Motor neuron (in vitro differentiated cells): ENCODE data around the gene PPFIA2. TPM values are rescaled to one million over a fixed set of nuclear protein-coding genes. Genes with fewer than 3 reads are reported as not detected.

ENCODE experiments used
- ATAC-seq, 8 experiments: fragments of 200-7000 bp; cut with Tn5 transposase; replicated peaks in 6 of 8; 2 replicates each; pipeline ENCODE4 v1.8.0; 2021; ENCODE audit warnings: mild to moderate bottlenecking in 8 of 8, moderate library complexity in 8 of 8
- H3K27ac ChIP-seq, 2 donors: fragments of 250-450 bp; sonication (Bioruptor Pico); 2 replicates each; pipeline ENCODE4 v1.9.0; 2021; ENCODE audit warnings: antibody characterized with exemption in 2 of 2, mild to moderate bottlenecking in 2 of 2, moderate library complexity in 1 of 2
- H3K4me1 ChIP-seq, 2 donors: fragments of 250-450 bp; sonication (Bioruptor Pico); replicated peaks in 1 of 2; 2 replicates each; pipeline ENCODE4 v1.6.1; 2021; ENCODE audit warnings: antibody characterized with exemption in 2 of 2, mild to moderate bottlenecking in 2 of 2, moderate library complexity in 1 of 2
- H3K4me3 ChIP-seq, 5 donors: fragments of 250-450 bp; sonication (Bioruptor Pico); 2 replicates each; pipeline ENCODE4 v1.9.0; 2021; ENCODE audit warnings: antibody characterized with exemption in 5 of 5, mild to moderate bottlenecking in 5 of 5, moderate library complexity in 4 of 5
- WGBS, 10 experiments: fragments of 450-650 bp; shearing (Covaris generic); methylation state at CpG; one replicate each; pipeline ENCODE4 v1.0.0; 2022; 5-methylcytosine and 5-hydroxymethylcytosine counted together
- in situ Hi-C, 9 experiments: fragments of 400-800 bp; cut with MboI; loops; one replicate each; pipeline ENCODE4 v1.15.0; 2021; ENCODE audit warnings: low sequenced_read_pairs in 9 of 9, low pct_unique_long_range_greater_than_20kb in 2 of 9; ENCODE audit not compliant: unreplicated experiment in 9 of 9
- total RNA-seq, 8 experiments: library from RNA; unstranded; fragments of 300-600 nt; gene quantifications; 2 replicates each; pipeline versions ENCODE4 v1.2.3 to v1.2.4, GENCODE V29; 2022

The PPFIA2 gene
- total RNA-seq, 8 experiments from 2014 or later, result 8.0 to 65.2 (median 39.1) TPM

- in situ Hi-C loops, result no loop called here
- Histone ChIP-seq H3K4me1 (no peaks in the 10 kb centered on the region), H3K4me3 (no peak overlapping the region), H3K27ac (no peak overlapping the region)
- peak in 4 of 8 experiments; percentile 13 to 44 (median 17) for ATAC-seq
- 0 to 100% (median 83%) methylated on average over 1 to 2 of the region's 2 CpGs; no CpG with 5 or more reads in 1 of the 10 experiments for WGBS, 10 experiments
These were observed 462.4 kb downstream of the PPFIA2 start for GRCh38 chr12:81296556-81297305.

DNA sequence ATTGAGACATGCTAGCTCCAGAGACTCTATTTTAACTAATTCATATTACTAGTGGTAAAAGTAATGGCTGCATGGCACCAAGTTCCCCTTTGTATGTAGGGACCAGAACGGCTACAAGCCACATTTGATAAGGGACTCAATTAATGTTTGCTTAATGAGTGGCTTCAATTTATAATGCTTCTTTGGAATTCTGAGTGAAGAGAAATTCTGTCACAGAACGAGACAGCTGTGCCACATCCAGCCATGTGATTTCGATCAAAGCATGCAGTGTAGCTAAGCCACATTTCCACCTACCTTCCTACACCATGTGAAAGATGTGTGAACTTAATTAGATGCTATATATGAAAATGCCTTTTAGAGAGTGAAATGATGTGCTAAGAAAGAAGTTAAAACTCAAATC lies 463.9 kb downstream of the PPFIA2 start:
- Histone ChIP-seq H3K27ac (no peak overlapping the region), H3K4me1 (no peaks in the 10 kb centered on the region), H3K4me3 (no peak overlapping the region)
- no peak for ATAC-seq
- 23 to 100% (median 92%) methylated on average over 1 to 3 of the region's 3 CpGs; no CpG with 5 or more reads in 4 of the 10 experiments for WGBS, 10 experiments
- in situ Hi-C loops, result no loop called here

- peak in 5 of 8 experiments; percentile 39 to 64 (median 43) for ATAC-seq
- no peak overlapping the region for H3K27ac ChIP-seq
- H3K4me1 ChIP-seq, result no peaks in the 10 kb centered on the region
- 0 to 100% (median 79%) methylated on average over 1 to 9 of the region's 12 CpGs; no CpG with 5 or more reads in 1 of the 10 experiments for WGBS, 10 experiments
- H3K4me3 ChIP-seq, result no peak overlapping the region
- in situ Hi-C loops, result no loop called here
These were observed 464.6 kb downstream of the PPFIA2 start for GRCh38 chr12:81294325-81295190.

- in situ Hi-C loops, result no loop called here
- Histone ChIP-seq H3K4me3 (no peak overlapping the region), H3K4me1 (no peaks in the 10 kb centered on the region), H3K27ac (no peak overlapping the region)
- ATAC-seq, result no peak
These were observed 470.5 kb downstream of the PPFIA2 start for GRCh38 chr12:81288651-81289050.

- 17 to 73% (median 39%) methylated on average over 2 to 3 of the region's 3 CpGs; no CpG with 5 or more reads in 2 of the 10 experiments for WGBS, 10 experiments
- Histone ChIP-seq H3K4me1 (no peaks in the 10 kb centered on the region), H3K27ac (no peak overlapping the region), H3K4me3 (no peak overlapping the region)
- ATAC-seq, result peak in 2 of 8 experiments; percentile 41 to 68
- in situ Hi-C loops, result no loop called here
These were observed 475.0 kb downstream of the PPFIA2 start for GRCh38 chr12:81284137-81284536.

DNA sequence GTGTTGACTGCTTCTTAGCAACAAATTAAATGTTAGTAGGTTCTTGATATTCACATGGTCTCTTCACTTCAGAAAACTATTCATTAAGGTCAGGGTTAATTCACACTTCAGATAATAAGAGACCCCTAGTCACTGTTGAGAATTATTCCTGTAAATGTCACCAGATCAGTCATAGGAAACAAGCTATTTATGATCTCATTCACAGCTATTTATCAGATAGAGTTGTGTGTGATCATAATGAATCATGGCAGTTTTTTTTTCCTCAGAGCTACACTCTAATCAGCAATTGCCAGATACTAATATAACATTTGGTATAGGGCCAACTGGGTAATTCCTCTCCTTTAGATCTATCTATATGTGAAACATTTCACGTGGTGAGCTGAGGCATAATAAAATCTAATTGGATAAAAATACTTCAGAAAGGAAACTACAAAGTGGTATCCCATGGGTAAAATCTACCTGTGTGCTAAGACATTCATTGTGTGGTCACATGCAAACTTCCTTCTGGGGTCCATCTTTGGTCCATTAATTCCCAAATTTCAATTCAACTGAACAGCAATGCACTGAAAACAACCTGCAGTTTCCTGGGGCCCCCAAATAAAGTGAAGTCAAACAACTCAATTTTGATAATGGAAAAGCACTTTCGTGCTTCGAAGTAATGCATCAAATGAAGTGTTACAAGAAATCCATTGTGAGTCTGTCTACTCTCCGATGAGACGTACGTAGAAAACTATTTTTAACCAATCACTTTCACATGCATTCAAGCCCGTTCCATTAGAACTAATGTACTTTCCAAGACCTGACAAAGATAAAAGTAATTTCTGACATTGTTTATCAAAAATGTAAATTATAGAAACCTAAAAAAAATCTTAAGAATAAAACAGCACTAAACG lies 484.3 kb downstream of the PPFIA2 start:
- Histone ChIP-seq H3K27ac (no peak overlapping the region), H3K4me1 (peaks cover 3 to 21% of the 10 kb centered on the region in 2 donors), H3K4me3 (no peak overlapping the region)
- ATAC-seq, result peak in 5 of 8 experiments; percentile 80 to 93 (median 92)
- WGBS, 10 experiments, result 47 to 96% (median 72%) methylated on average over 6 to 8 of the region's 8 CpGs
- in situ Hi-C loops, result loop anchor here in 1 of 9 experiments (25.0 kb wide), 1 partner anchor 438 kb away; no protein-coding TSS in a partner anchor

- ATAC-seq, result no peak
- in situ Hi-C loops, result loop anchor here in 1 of 9 experiments (25.0 kb wide), 1 partner anchor 433 kb away; no protein-coding TSS in a partner anchor
- Histone ChIP-seq H3K4me1 (peaks cover 3 to 21% of the 10 kb centered on the region in 2 donors), H3K4me3 (no peak overlapping the region), H3K27ac (no peak overlapping the region)
- WGBS, 10 experiments, result 49 to 100% (median 97%) methylated on average over 1 to 5 of the region's 5 CpGs; no CpG with 5 or more reads in 2 of the 10 experiments
These were observed 488.8 kb downstream of the PPFIA2 start for GRCh38 chr12:81270385-81270784.

- no peak overlapping the region for H3K27ac ChIP-seq
- in situ Hi-C loops, result loop anchor here in 1 of 9 experiments (25.0 kb wide), 1 partner anchor 426 kb away; no protein-coding TSS in a partner anchor
- no peak overlapping the region for H3K4me3 ChIP-seq
- WGBS, 10 experiments, result 24 to 94% (median 60%) methylated on average over 2 of the region's 2 CpGs; no CpG with 5 or more reads in 6 of the 10 experiments
- ATAC-seq, result no peak
- no peaks in the 10 kb centered on the region for H3K4me1 ChIP-seq
These were observed 496.1 kb downstream of the PPFIA2 start for GRCh38 chr12:81263072-81263471.

GRCh38 chr12:81261508-81262207 lies 497.5 kb downstream of the PPFIA2 start:
- H3K27ac ChIP-seq, result no peak overlapping the region
- peaks cover 0 to 3% of the 10 kb centered on the region in 2 donors for H3K4me1 ChIP-seq
- in situ Hi-C loops, result loop anchor here in 1 of 9 experiments (25.0 kb wide), 1 partner anchor 424 kb away; no protein-coding TSS in a partner anchor
- WGBS, 10 experiments, result 81 to 100% (median 100%) methylated on average over 1 to 4 of the region's 4 CpGs
- no peak overlapping the region for H3K4me3 ChIP-seq
- peak in 2 of 8 experiments; percentile 25 to 48 for ATAC-seq

- no peak for ATAC-seq
- 47 to 100% (median 87%) methylated on average over 1 to 4 of the region's 4 CpGs for WGBS, 10 experiments
- in situ Hi-C loops, result loop anchor here in 1 of 9 experiments (25.0 kb wide), 1 partner anchor 422 kb away; no protein-coding TSS in a partner anchor
- Histone ChIP-seq H3K4me3 (no peak overlapping the region), H3K27ac (no peak overlapping the region), H3K4me1 (peaks cover 0 to 3% of the 10 kb centered on the region in 2 donors)
These were observed 499.8 kb downstream of the PPFIA2 start for GRCh38 chr12:81259360-81259759.

GRCh38 chr12:81257947-81258551 lies 501.1 kb downstream of the PPFIA2 start:
- Histone ChIP-seq H3K4me3 (no peak overlapping the region), H3K27ac (no peak overlapping the region), H3K4me1 (peaks cover 0 to 5% of the 10 kb centered on the region in 2 donors)
- peak in 2 of 8 experiments; percentile 31 to 57 for ATAC-seq
- WGBS, 10 experiments, result 0 to 71% (median 57%) methylated on average over 1 to 4 of the region's 4 CpGs; no CpG with 5 or more reads in 1 of the 10 experiments
- in situ Hi-C loops, result loop anchor here in 1 of 9 experiments (25.0 kb wide), 1 partner anchor 421 kb away; no protein-coding TSS in a partner anchor
